HG02973 (cell line): ENCODE data around the gene CDC42BPB.

ENCODE experiments used
- ATAC-seq: cut with Tn5 transposase; IDR thresholded peaks from one replicate; pipeline ENCODE4 v1.9.1; 2021; ENCODE audit warnings: moderate library complexity; ENCODE audit not compliant: unreplicated experiment

CDC42BPB gene

GRCh38 chr14:102883089-102883541 lies 174.2 kb downstream of the CDC42BPB start:
- ATAC-seq: no peak
